ENCODE results near the gene UBAC2.

DNA sequence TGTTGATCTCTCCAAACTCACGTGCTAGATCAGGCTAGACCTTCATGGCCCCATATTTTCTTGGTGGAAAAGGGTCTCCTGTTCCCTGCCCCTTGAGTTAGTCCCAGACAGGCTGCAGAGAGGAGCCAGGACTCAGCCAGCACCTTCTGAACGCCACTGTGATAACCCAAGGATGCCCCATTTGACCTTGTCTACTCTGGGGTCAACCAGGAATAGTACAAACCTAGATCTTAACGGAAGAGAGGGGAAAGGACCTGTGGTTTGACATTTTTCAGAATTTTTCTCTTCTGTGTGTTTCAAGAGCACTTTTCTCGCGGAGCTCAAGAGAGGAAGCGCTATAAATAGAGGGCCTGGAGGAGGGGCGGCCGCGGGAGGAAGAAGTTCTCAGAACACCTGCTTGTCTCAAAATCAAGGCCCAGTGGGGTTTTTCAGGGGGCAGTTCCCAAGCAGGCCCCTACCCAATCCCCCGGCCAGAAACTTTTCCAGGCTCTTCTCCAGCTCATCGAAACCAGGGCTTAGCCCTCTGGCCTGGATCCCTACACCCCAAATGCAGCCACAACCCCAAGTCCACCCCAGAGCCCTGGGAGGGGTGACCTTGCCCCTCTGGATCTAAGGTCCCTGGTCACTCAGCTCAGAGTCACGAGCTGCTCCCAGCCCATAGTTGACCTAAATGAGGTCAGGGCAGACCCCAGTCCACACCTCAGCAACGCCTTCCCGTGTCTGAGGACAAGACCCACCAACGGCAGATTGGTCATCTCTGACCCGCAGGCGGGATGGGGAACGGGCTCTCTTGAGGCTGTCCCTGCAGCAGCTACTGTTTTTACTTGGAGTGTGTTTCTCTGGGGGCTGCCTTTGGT is 225.1 kb downstream of the UBAC2 start:
- TF ChIP-seq, protein P1, sequence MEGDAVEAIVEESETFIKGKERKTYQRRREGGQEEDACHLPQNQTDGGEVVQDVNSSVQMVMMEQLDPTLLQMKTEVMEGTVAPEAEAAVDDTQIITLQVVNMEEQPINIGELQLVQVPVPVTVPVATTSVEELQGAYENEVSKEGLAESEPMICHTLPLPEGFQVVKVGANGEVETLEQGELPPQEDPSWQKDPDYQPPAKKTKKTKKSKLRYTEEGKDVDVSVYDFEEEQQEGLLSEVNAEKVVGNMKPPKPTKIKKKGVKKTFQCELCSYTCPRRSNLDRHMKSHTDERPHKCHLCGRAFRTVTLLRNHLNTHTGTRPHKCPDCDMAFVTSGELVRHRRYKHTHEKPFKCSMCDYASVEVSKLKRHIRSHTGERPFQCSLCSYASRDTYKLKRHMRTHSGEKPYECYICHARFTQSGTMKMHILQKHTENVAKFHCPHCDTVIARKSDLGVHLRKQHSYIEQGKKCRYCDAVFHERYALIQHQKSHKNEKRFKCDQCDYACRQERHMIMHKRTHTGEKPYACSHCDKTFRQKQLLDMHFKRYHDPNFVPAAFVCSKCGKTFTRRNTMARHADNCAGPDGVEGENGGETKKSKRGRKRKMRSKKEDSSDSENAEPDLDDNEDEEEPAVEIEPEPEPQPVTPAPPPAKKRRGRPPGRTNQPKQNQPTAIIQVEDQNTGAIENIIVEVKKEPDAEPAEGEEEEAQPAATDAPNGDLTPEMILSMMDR (IDR thresholded peaks at IDR 0.05): no peak
- no peak for TF ChIP-seq POLR2A (IDR thresholded peaks at IDR 0.05)

Measured in uterus (tissue), 2 donors.